Measurements from ENCODE around the gene ELFN2.

Gene ELFN2

DNA sequence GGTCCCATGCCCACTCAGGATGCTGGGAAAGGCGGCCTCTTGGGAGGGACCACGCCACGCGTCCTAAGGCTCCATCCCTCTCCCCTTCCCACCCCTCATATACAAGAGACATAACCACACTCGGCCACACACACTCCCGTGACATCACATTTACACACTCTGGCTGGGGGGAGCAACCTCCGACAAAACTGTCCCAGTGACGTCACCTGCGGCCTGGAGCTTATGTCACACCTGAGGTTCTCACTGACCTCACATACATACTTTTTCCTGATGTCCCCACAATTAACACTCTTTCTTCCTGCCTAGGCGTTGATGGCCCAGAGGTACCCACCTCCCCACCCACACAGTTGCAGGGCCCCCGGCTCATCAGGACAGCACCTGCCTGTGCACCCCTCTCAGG lies 1.9 kb downstream of the ELFN2 start:
- no peak overlapping the region for H3K27ac ChIP-seq (ENCODE audit: extremely low read depth, low read depth, low read length)
- H3K4me3 ChIP-seq (ENCODE audit: low read depth, low read length), result no peak overlapping the region
- ChIA-PET POLR2A (no interaction called here), CTCF (interaction anchor here (1.1 kb wide), 1 partner anchor 143 kb away, joined by 4 read pairs; no protein-coding TSS in a partner anchor)
- TF ChIP-seq, protein P1, sequence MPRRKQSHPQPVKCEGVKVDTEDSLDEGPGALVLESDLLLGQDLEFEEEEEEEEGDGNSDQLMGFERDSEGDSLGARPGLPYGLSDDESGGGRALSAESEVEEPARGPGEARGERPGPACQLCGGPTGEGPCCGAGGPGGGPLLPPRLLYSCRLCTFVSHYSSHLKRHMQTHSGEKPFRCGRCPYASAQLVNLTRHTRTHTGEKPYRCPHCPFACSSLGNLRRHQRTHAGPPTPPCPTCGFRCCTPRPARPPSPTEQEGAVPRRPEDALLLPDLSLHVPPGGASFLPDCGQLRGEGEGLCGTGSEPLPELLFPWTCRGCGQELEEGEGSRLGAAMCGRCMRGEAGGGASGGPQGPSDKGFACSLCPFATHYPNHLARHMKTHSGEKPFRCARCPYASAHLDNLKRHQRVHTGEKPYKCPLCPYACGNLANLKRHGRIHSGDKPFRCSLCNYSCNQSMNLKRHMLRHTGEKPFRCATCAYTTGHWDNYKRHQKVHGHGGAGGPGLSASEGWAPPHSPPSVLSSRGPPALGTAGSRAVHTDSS (tag by site-specific recombination; IDR thresholded peaks at IDR 0.05), result no peak
- TF ChIP-seq BCL11B (tag by site-specific recombination; IDR thresholded peaks at IDR 0.05; ENCODE audit: low read depth) (no peak), ZFHX2 (tag by site-specific recombination; conservative IDR thresholded peaks at IDR 0.05) (peak; percentile 65; the same call in 1 of the 2 replicates), ZNF423 (tag by site-specific recombination; IDR thresholded peaks at IDR 0.05) (no peak), GLIS2 (tag by site-specific recombination; IDR thresholded peaks at IDR 0.05) (no peak), ZNF623 (tag by site-specific recombination; IDR thresholded peaks at IDR 0.05) (no peak), ATF2 (tag by site-specific recombination; IDR thresholded peaks at IDR 0.05; ENCODE audit: low read depth) (peak; percentile 21; the same call in 1 of the 2 replicates), ZBTB20 (tag by site-specific recombination; IDR thresholded peaks at IDR 0.05) (peak; percentile 40; the same call in 1 of the 2 replicates), ZNF629 (tag by site-specific recombination; IDR thresholded peaks at IDR 0.05) (peak; percentile 26; the same call in 1 of the 2 replicates), YY1 (tag by site-specific recombination; IDR thresholded peaks at IDR 0.05) (no peak)
- TF ChIP-seq, protein P2, sequence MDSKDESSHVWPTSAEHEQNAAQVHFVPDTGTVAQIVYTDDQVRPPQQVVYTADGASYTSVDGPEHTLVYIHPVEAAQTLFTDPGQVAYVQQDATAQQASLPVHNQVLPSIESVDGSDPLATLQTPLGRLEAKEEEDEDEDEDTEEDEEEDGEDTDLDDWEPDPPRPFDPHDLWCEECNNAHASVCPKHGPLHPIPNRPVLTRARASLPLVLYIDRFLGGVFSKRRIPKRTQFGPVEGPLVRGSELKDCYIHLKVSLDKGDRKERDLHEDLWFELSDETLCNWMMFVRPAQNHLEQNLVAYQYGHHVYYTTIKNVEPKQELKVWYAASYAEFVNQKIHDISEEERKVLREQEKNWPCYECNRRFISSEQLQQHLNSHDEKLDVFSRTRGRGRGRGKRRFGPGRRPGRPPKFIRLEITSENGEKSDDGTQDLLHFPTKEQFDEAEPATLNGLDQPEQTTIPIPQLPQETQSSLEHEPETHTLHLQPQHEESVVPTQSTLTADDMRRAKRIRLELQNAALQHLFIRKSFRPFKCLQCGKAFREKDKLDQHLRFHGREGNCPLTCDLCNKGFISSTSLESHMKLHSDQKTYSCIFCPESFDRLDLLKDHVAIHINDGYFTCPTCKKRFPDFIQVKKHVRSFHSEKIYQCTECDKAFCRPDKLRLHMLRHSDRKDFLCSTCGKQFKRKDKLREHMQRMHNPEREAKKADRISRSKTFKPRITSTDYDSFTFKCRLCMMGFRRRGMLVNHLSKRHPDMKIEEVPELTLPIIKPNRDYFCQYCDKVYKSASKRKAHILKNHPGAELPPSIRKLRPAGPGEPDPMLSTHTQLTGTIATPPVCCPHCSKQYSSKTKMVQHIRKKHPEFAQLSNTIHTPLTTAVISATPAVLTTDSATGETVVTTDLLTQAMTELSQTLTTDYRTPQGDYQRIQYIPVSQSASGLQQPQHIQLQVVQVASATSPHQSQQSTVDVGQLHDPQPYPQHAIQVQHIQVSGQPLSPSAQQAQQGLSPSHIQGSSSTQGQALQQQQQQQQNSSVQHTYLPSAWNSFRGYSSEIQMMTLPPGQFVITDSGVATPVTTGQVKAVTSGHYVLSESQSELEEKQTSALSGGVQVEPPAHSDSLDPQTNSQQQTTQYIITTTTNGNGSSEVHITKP (tag by site-specific recombination; IDR thresholded peaks at IDR 0.05), result peak; percentile 44; the same call in 1 of the 2 replicates
- no peaks in the 10 kb centered on the region for H3K9me3 ChIP-seq (ENCODE audit: control insufficient read depth, insufficient read depth, low read depth, low read length)
- H3K36me3 ChIP-seq (ENCODE audit: control insufficient read depth in 2 of 2, insufficient read depth in 1 of 2, low read length in 2 of 2), result no peaks in the 10 kb centered on the region
- H3K4me1 ChIP-seq (ENCODE audit: control insufficient read depth, insufficient read depth, low read length), result no peaks in the 10 kb centered on the region

GRCh38 chr22:37423283-37423682 lies 4.0 kb downstream of the ELFN2 start:
- no peak overlapping the region for H3K27ac ChIP-seq (ENCODE audit: extremely low read depth, low read depth, low read length)
- CTCF ChIA-PET, result no interaction called here
- POLR2A ChIA-PET, result no interaction called here
- TF ChIP-seq ZNF768 (tag by site-specific recombination; IDR thresholded peaks at IDR 0.05) (peak; percentile 71; the same call in 1 of the 2 replicates), ZNF529 (tag by site-specific recombination; IDR thresholded peaks at IDR 0.05; ENCODE audit: insufficient replicate concordance) (no peak)
- no peaks in the 10 kb centered on the region for H3K4me1 ChIP-seq (ENCODE audit: control insufficient read depth, insufficient read depth, low read length)
- no peaks in the 10 kb centered on the region for H3K36me3 ChIP-seq (ENCODE audit: control insufficient read depth in 2 of 2, insufficient read depth in 1 of 2, low read length in 2 of 2)
- H3K4me3 ChIP-seq (ENCODE audit: low read depth, low read length), result no peak overlapping the region
- no peaks in the 10 kb centered on the region for H3K9me3 ChIP-seq (ENCODE audit: control insufficient read depth, insufficient read depth, low read depth, low read length)

DNA sequence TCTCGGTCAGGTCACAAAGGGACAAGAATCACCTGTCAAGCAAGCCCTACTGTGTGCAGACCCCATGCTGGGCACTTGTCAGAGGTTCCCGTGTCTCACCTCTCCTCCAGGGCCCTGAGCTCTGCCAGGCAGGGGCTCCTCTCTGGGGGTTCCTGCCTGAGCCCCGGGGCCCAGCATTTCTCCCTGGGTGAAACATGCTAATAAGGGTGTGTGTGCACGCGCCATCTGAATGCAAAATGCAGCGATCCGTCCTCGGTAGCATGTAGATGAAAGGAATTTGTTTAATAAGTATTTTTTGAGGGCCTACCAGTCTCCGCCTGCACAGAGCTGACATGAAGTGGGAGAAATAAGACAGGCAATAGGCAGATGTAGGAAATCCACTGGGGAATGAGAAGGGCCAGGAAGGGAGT lies 5.8 kb downstream of the ELFN2 start:
- no peaks in the 10 kb centered on the region for H3K36me3 ChIP-seq (ENCODE audit: control insufficient read depth in 2 of 2, insufficient read depth in 1 of 2, low read length in 2 of 2)
- no peaks in the 10 kb centered on the region for H3K9me3 ChIP-seq (ENCODE audit: control insufficient read depth, insufficient read depth, low read depth, low read length)
- ChIA-PET CTCF (no interaction called here), POLR2A (interaction anchor here (0.7 kb wide), 1 partner anchor 11 kb away, joined by 3 read pairs; no protein-coding TSS in a partner anchor)
- no peaks in the 10 kb centered on the region for H3K4me1 ChIP-seq (ENCODE audit: control insufficient read depth, insufficient read depth, low read length)
- no peak overlapping the region for H3K27ac ChIP-seq (ENCODE audit: extremely low read depth, low read depth, low read length)
- no peak overlapping the region for H3K4me3 ChIP-seq (ENCODE audit: low read depth, low read length)
- TF ChIP-seq ZNF24 (tag by site-specific recombination; IDR thresholded peaks at IDR 0.05) (no peak), ZNF324 (tag by site-specific recombination; IDR thresholded peaks at IDR 0.05) (no peak), ZNF335 (tag by site-specific recombination; conservative IDR thresholded peaks at IDR 0.05) (no peak), ZNF292 (tag by site-specific recombination; IDR thresholded peaks at IDR 0.05; ENCODE audit: borderline replicate concordance, low read depth) (no peak)
- TF ChIP-seq, protein P3, sequence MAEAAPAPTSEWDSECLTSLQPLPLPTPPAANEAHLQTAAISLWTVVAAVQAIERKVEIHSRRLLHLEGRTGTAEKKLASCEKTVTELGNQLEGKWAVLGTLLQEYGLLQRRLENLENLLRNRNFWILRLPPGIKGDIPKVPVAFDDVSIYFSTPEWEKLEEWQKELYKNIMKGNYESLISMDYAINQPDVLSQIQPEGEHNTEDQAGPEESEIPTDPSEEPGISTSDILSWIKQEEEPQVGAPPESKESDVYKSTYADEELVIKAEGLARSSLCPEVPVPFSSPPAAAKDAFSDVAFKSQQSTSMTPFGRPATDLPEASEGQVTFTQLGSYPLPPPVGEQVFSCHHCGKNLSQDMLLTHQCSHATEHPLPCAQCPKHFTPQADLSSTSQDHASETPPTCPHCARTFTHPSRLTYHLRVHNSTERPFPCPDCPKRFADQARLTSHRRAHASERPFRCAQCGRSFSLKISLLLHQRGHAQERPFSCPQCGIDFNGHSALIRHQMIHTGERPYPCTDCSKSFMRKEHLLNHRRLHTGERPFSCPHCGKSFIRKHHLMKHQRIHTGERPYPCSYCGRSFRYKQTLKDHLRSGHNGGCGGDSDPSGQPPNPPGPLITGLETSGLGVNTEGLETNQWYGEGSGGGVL (tag by site-specific recombination; IDR thresholded peaks at IDR 0.05), result no peak
- TF ChIP-seq, protein P4, sequence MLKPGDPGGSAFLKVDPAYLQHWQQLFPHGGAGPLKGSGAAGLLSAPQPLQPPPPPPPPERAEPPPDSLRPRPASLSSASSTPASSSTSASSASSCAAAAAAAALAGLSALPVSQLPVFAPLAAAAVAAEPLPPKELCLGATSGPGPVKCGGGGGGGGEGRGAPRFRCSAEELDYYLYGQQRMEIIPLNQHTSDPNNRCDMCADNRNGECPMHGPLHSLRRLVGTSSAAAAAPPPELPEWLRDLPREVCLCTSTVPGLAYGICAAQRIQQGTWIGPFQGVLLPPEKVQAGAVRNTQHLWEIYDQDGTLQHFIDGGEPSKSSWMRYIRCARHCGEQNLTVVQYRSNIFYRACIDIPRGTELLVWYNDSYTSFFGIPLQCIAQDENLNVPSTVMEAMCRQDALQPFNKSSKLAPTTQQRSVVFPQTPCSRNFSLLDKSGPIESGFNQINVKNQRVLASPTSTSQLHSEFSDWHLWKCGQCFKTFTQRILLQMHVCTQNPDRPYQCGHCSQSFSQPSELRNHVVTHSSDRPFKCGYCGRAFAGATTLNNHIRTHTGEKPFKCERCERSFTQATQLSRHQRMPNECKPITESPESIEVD (tag by site-specific recombination; IDR thresholded peaks at IDR 0.05), result no peak
